Activated CD4-positive, alpha-beta T cell treated with anti-CD3 and anti-CD28 coated beads for 1 hour (primary cell): ENCODE measurements around the gene TRA2A.
"Not testable (repeated sequence)": the region's sequence is repeated elsewhere in the genome, so short reads cannot be mapped to it uniquely, and the experiment has no call there.

Experiments used
- DNase-seq: peaks from one replicate; pipeline ENCODE4 v3.0.0-alpha.2; 2020

The TRA2A gene

DNA sequence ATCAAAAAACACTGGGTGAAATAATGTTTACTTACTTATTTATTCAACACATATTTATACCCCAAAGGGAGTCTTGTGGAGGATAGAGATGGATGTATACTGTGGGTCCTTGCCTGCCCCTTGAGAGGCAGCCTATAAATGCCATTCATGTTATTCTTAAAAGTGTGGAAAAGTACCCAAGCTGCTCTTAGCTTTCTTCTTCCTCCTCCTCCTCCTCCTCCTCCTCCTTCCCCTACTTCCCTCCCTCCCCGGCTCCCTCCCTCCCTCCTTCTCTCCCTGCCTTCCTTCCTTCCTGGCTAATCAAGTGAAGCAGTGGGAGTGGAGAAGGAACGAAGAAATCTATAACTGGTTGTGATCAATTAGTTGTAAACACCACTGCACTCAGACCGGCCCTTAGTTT is 40.3 kb downstream of the TRA2A start:
- DNase-seq = no peak

DNA sequence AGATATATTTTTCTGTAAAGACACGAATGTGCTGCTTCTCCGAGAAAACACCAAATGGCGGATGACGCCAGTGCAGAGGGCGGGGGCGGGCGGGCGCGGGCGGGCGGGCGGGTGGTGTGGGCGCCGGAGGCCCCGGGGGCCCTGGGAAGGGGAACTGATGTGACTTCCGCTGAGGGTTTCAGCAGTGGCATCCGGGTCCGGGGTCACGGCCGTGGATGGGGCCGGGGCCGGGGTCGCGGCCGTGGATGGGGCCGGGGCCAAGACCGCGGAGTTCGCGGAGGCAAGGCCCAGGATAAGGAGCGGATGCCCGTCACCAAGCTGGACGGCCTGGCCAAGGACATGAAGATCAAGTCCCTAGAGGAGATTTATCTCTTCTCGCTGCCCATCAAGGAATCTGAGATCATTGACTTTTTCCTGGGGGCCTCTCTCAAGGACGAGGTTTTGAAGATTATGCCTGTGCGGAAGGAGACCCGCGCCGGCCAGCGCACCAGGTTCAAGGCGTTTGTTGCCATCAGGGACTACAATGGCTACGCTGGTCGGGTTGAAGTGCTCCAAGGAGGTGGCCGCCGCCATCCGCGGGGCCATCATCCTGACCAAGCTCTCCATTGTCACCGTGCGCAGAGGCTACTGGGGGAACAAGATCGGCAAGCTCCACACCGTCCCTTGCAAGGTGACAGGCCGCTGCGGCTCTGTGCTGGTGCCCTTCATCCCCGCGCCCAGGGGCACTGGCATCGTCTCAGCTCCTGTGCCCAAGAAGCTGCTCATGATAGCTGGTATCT is 41.2 kb downstream of the TRA2A start:
- peak; percentile 42 for DNase-seq

DNA sequence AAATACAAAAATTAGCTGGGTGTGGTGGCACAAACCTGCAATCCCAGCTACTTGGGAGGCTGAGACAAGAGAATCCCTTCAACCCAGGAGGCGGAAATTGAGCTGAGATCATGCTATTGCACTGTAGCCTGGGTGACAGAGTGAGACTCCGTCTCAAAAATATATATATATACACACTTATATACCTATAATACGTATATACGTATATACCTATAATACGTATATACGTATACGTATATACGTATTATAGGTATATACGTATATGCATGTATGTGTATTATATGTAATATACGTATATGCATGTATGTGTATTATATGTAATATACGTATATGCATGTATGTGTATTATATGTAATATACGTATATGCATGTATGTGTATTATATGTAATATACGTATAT is 43.1 kb downstream of the TRA2A start:
- not testable (repeated sequence) for DNase-seq

DNA sequence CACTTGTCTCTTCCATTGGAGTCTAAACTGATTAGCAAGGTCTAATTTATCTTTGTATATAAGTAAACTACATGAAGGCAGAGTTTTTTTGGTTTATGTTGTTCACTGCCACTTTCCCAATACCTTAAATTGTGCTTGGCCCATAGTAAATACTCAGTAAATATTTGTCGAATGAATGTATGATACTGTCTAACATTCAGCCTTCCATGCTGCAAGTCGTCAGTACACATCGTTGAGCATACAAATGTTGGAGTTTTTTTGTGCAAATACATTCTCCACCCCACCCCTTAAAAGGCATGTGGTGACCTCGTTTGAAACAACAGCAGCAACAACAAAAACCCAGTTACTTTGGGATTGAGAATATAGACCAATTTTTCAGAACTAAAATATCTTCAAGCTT is 44.1 kb downstream of the TRA2A start:
- DNase-seq = no peak

DNA sequence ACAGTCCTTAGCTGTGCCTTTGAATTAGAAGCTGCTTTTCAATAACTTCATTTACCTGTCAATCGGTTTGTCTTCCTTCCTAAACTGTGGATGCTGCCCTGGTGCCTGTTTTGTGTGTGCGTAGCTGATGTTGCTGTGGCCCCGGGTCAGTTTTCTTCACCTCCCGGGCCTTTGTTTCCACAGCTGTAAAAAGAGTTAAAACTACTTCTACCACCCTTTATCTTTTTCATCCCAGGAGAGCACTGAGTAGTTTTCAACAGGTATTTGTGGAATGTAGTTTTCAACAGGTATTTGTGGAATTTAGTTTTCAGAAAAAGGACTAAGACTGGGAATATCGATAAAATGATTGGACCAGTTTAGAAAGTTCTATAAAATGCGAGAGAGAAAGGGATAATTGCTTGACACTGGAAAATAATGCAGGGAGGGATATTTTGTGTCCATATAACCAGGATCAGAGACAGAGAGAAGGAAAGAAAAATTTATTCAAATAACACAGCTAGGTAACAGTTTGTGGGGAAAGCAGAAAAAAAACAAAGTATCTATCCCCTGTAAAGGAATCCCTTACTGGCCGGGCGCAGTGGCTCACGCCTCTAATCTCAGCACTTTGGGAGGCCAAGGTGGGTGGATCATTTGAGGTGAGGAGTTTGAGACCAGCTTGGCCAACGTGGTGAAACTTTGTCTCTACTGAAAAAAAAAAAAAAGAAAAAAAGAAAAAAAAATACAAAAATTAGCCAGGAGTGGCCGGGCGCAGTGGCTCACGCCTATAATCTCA is 45.6 kb downstream of the TRA2A start:
- DNase-seq = no peak

DNA sequence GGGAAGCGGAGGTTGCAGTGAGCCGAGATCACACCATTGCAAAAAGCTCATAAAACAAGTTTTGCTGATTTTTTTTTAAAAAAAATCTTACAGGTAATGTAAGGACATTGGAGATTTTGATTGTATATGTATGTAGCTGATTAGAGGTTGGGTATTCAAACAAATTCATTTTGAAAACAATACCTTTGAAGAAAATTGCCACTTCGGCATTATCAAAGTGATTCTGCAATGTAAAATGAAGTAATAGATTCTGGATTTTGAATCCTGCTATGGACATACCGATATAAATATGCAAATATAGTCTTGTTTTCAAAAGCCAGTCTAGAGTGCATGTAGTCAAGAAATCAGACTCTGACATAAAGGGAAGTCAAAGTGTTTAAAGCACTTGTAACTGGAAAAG is 49.1 kb downstream of the TRA2A start:
- no peak for DNase-seq

DNA sequence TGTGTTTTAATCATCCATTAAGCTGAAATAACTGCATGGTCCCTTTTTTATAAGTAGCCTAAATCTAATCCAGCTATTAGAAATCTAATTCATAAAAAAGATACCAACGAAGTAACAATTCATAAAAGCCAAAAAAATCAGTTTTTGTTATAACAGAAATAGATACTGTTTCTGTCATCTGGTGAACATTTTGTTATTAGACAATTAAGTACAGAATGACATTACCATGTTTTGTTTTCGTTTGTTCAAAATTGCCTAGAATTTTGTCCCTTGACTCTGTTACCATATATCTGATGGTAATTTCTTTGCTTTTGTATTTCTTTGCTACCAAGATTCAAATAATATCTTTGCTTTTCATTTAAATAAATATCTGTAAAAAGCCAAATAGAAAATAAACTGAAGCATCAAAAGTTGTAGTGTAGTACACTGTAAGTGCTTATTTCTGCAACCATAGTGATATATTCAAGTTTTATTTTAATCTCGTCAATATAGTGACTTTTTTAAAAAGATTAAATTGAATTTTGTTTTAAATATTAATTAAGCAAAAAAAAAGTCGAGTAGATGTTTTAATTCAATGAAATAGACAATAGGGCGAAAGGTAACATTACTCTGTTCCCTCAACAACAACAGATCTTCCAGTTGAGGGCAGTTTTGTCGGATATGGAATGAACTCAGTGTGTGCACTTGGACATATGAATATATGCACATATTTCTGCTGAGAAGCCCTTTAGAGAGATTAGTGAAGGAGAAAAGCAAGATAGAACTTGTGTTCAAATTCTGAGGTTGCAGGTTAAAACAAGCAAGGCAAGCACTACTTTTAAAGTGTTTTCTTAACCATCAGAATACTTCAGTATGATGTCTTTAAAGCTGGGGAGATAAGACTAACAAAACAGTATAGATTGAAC is 53.6 kb downstream of the TRA2A start:
- DNase-seq = no peak

DNA sequence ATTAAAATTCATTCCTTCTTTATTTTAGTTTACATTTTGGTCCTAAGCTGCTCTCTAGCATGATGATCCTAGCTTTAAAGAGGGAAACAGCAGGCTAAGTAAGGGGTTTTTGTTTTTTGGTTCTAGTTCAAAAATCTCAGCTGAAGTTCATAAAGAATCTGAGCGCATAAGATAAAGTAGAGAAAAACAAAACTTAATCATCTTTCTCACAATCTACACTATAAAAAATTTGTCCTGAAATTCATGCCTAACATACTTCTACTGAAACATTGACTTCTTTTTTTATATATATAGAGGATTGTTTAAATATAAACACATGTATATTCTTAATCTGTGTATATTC is 54.7 kb downstream of the TRA2A start:
- no peak for DNase-seq

DNA sequence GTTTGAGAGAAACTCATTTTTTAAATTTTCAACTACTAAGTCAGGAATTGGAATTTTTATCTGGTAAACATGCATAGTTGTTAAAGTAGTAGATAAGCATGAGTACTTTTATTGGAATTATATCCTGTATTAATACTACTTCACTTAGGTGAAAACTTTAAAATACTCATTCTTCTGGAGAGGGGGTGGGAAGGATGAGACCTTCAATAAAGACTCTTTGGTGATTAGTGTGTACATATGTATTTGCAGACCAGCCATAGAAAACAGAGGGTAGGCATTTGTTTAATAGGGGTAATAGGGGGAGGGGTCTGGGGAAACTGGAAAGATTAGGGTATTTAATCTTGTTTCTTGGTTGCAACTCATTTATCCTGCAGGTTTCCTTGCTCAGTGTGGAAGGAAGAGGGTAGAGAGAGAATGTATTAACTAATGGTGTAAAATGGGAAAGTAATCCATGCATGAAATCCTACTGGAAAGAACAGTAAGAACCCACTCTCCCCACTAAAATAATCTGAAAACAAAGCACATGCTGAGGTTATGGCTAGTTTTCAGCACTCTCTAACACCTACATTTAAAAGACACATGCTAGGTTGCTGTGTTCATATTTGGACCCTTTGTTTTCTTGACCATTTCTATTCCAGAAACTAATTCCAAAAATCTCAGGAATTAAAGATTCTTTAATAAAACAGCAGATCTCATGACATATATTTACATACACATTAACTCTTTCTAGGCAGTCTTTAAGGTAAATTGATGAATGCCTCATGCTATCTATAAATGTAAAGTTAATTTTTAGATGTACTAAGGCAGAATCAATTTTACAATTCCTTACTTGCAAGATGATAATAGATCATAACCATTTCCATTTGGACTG is 55.3 kb downstream of the TRA2A start:
- no peak for DNase-seq

DNA sequence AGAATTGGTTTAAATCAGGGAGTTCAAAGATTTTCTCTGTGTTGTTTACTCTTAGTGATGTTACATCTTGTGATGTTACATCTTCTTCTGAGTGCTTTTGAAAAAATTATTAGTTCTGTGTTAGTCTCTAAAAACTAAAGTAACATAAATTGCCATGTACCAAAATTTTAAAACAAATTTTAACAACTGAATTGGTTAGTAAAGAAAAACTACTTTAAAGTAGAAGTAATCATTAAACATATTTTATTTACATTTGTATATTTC is 56.3 kb downstream of the TRA2A start:
- DNase-seq = no peak

DNA sequence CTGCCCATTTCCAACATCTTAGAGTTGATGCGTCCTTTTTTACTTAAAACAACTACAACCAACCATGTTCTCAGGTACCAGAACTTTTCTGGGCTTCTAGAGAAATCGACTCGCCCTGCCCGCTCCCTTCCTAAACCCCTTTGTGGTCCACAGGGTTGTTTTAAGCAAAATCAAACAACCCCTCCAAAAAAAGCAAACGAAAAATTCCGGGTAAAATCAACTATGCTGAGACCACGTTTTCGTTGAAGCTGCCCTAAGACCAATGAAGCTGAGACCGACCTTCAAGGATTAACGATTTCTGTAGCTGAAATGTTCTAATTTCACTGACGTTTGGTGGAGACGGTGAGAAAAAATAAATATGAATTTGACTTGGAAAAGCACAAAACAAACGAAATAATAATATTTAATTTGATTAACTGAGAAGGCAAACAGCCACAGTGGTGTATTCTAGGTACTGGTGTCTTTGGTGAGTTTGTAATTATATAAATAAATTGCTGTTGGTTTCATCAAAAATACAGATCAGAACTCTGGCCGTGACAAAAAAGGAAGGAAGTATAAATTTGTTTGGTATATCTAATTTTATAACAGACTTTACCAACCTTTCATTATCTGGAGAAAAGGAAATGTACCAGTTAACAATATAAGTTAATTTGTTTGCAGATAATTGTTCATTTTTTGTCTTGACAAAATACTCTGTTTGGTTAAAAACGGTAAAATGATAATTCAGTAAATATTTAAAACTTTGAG is 56.8 kb downstream of the TRA2A start:
- DNase-seq = no peak

DNA sequence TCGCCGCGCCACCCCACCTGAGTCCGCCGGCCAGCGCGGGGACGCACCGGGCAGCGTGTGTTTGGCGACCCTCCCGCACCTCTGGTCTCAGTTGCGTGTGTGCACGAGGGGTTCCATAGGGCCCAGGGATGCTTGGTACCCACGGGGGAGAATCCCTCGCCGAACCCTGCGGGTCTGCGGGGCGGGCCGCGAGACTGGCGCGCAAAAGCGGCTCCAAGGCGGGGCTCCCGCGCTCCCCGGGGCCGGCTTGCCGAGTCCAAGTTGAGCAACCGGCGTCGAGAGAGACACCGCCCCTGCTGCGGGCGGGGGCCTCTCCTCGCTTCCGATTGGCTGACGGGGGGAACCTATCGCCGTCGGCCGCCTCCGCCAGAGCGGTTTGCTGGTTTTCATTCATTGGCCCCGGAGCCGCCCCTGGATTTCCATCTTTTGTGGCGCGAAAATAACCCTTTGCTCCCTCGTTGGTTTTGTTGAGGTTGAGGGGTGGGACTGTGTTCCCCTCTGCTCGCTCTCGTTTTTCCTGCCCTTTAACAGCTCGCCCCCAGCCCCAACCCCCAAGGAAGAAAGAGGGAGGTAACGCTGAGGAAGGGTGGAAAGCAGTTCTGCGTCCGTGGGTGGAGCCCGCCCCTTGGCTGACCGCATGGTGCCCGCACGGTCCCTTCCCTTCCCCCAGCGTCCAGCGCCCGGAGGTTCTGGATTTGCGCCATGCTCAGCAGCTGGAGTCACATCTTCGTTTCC is 57.5 kb downstream of the TRA2A start:
- DNase-seq = no peak

DNA sequence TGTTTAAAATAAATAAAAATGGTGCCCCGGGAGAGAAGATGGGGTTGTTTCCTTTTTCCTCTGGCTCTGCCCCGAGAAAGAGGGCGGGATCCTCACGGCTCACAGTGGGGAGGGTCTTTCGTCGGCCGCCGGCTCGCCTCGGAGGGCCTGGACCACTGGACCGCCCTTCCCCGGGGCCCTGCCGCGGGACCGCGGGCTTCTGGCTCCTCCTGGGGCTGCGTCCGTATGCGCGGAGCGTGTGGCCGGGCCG is 58.0 kb downstream of the TRA2A start:
- DNase-seq = no peak

DNA sequence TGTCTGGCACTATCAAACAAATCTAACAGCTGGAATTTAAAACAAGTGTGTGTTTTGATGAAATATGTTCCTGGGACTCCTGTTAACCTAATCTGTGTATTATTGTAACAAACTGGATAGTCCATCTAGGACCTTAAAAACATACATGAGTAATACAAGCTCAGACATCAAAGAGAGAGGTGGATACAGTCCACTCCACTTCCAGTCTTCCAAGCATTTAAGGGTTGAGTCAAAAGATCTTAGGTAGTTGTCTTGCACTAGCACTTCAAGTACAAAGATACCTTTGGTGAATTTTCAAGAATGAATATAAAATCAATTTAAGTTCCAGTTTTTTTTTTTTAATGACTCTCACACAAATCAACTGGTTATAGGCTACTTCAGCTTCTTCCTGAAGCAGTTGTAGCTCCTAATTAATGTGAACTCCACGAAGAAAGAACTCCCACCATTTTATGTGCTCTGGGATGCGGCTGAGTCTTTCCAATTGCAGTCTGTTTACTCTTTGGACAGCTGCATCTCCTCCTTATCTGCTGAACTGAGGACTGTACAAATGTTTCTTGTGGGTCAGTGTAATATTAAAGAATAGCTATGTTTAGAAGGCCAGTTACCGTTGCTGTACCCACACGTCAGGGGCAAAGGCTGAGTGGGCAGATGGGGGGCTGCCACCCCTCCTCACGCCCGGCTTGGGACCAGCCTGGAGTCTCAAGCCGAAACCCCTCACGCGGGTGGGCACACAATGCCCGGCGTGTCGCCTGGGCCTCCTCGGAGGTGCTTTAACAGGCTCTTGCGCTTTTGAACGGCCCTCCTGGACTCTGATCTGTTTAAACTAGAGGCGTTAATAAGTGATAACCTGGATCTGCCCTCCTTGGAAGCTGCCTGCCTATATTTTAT is 58.6 kb downstream of the TRA2A start:
- DNase-seq = no peak

DNA sequence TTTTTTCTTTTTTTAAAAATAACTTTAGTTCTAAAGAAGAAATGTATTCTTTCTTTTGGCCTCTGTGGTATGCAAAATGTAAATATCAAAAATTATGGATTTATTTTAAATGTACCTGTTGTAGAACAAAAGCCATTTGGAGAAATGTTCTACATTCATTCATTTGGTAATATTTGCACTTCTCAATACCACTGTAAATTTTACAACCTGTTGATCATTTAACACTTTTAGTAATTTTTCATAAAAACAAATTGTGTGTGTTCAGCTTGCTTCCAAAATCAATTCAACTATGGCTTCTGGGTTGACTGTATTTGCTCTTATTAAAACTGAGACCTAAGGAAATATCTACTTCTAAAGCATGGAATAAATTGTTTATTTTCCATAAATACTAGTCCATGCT is 59.2 kb downstream of the TRA2A start:
- DNase-seq = no peak

DNA sequence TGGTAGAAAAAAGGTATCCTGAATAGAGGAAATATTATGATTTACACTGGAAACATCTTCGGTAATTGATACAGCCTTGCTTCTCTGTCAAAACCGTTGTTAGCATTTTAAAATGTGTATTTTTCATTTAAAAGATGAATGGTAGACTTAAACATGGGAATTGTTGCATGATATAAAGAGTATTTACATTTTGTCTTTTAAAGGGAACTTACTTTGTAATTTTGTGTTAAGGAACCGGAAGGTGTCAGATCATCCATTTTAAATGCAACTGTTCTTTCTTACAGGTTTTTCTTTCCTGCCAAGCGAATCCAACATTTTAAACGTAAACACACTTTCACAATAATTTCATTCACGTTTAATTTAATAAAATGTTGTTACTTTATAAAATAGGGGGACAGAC is 59.7 kb downstream of the TRA2A start:
- no peak for DNase-seq

DNA sequence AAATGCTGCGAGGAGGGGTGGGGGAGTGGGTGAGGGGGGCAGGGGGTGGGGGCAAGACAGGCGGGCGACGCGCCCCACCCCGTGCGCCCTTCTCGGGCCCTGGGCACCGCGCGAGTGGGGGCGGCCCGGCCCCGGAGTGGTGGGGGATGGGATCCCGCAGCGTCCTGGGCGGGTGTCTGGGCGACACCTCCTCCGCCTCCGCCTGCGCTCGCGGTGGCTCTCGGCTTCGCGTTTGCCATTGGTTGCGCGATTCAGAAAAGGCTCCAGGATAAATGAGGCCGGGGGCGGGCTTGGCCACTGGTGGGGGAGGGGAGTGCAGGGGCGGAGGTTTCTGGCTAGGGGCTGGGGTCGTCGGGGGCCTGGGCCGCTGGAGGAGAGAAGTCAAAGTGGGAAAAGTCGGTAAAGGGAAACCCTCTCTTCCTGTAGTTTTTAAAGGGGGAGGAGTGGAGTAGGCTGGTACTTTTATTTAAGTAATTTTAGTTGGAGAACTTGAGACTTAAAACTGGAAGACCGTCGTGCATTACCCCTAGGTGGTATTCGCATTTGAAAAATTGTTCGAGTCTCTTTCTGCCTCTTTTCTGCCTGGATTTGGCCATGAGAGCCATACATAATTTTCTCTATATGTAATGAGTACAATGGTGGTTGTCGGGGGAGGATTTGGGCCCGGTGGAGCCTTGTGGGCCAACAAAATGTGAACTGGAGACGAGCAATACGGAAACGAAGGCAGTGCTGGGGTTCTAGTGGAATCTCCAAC is 60.5 kb downstream of the TRA2A start:
- DNase-seq = no peak

DNA sequence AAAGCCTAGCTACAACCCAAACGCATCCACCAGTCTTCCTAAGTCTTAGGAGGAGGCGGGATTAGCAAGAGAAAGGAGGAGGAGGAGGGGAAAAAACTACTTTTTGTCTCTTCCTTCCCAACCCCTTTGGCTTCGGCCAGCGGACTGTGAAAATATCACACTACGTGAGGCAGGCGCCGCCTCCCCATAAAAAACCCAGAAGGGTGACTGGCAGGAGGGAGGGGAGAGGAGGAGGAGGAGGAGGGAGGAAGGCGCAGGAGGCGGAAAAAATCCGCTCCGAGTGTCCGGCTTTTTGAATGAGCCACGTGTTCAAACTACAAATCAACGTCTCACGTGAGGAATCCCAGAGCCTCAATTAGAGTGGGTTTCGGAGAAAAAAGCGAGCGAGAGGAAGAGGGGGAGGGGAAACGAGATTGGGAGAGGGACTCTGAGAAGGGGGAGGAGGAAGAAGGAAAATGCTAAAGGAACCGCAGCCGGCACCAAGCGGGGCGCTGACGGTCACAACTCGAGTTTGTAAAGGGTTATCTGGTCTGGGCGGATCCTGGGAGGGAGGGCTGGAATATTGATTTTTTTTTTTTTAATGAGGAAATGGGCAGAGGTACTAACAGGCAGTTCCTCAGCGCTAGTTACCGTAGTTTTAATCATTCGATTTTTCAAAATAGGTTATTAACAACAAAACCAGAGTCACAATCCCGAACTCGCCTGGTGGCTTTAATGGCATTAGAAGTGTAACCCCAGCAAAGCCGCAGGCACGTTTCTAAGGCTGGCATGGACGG is 61.3 kb downstream of the TRA2A start, which contains the start of gene IGF2BP3:
Gene IGF2BP3, minus strand, starts transcription at position 162 of the 776 bp plus-strand sequence. CDS start 381 bp downstream, outside the sequence.
- no peak for DNase-seq

DNA sequence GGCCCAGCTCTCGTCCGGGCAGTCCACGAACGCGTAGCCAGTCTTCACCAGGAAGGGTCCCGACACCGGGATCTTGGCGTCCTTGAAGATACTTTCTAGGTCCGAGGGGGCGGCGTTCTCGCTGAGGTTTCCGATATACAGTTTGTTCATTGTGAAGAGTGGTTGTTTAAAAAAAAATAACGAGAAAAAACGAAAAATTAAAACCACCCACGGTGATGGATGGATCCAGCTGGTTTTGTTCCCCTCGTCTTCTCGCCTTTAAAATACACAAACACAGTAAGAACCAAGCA is 61.9 kb downstream of the TRA2A start:
- no peak for DNase-seq
